PFSK-1 (cell line): Measurements from ENCODE around the gene ABCD3.

ENCODE experiments used
- FOXP2 ChIP-seq: optimal IDR thresholded peaks from 2 replicates; pipeline ENCODE3; 2011; ENCODE audit warnings: borderline replicate concordance, control low read depth, inconsistent platforms; ENCODE audit not compliant: insufficient read depth; ENCODE audit errors: extremely low read length, extremely low read depth
- POLR2AphosphoS5 ChIP-seq: IDR thresholded peaks from 2 replicates; pipeline ENCODE4 v1.6.1; 2012; ENCODE audit warnings: low read depth, mild to moderate bottlenecking, control low read depth, low read length, moderate library complexity
- REST ChIP-seq, 2 experiments: IDR thresholded peaks; 2 replicates each; pipeline versions ENCODE4 v1.6.1 to v1.8.0; 2011 to 2012; ENCODE audit warnings: low read depth in 2 of 2, low read length in 2 of 2, control low read depth in 1 of 2, inconsistent platforms in 1 of 2, mild to moderate bottlenecking in 1 of 2, moderate library complexity in 1 of 2; ENCODE audit not compliant: insufficient read depth in 1 of 2
- SIN3A ChIP-seq: IDR thresholded peaks from 2 replicates; pipeline ENCODE4 v1.6.1; 2012; ENCODE audit warnings: mild to moderate bottlenecking, low read length, moderate library complexity, borderline replicate concordance; ENCODE audit not compliant: insufficient read depth
- TAF1 ChIP-seq: IDR thresholded peaks from 2 replicates; pipeline ENCODE4 v1.6.1; 2012; ENCODE audit warnings: low read length, control low read depth, borderline replicate concordance; ENCODE audit not compliant: insufficient read depth

ABCD3 gene

GRCh38 chr1:94553323-94553730 is 135.1 kb downstream of the ABCD3 start:
- TF ChIP-seq REST (IDR thresholded peaks at IDR 0.05; ENCODE audit: insufficient read depth in 1 of 2, low read depth in 2 of 2, low read length in 2 of 2) (no peak), FOXP2 (peak; percentile 33)

- TF ChIP-seq POLR2AphosphoS5 (no peak), SIN3A (no peak), TAF1 (no peak), REST (IDR thresholded peaks at IDR 0.05; ENCODE audit: insufficient read depth in 1 of 2, low read depth in 2 of 2, low read length in 2 of 2) (no peak), FOXP2 (no peak)
Observed at GRCh38 chr1:94553931-94554330, 135.7 kb downstream of the ABCD3 start.

- no peak for TF ChIP-seq TAF1
- no peak for TF ChIP-seq REST (IDR thresholded peaks at IDR 0.05; ENCODE audit: insufficient read depth in 1 of 2, low read depth in 2 of 2, low read length in 2 of 2)
- no peak for TF ChIP-seq POLR2AphosphoS5
- TF ChIP-seq FOXP2, result no peak
- TF ChIP-seq SIN3A, result no peak
Observed at GRCh38 chr1:94554580-94554979, 136.4 kb downstream of the ABCD3 start.

- TF ChIP-seq TAF1 (no peak), REST (IDR thresholded peaks at IDR 0.05; ENCODE audit: insufficient read depth in 1 of 2, low read depth in 2 of 2, low read length in 2 of 2) (no peak), SIN3A (no peak), POLR2AphosphoS5 (no peak), FOXP2 (no peak)
Observed at GRCh38 chr1:94555091-94555490, 136.9 kb downstream of the ABCD3 start.

- TF ChIP-seq REST (IDR thresholded peaks at IDR 0.05; ENCODE audit: insufficient read depth in 1 of 2, low read depth in 2 of 2, low read length in 2 of 2) (no peak), FOXP2 (no peak), TAF1 (no peak), SIN3A (no peak), POLR2AphosphoS5 (no peak)
Observed at GRCh38 chr1:94559921-94560320, 141.7 kb downstream of the ABCD3 start.
